ENCODE results near the gene UBE2L3.
"Not testable (repeated sequence)": the region's sequence is repeated elsewhere in the genome, so short reads cannot be mapped to it uniquely, and the experiment has no call there.

UBE2L3 gene

GRCh38 chr22:21603973-21604372, 36.5 kb downstream of the UBE2L3 start:
- no peak overlapping the region for H3K4me3 ChIP-seq (ENCODE audit: low read depth, low read length, poor library complexity, severe bottlenecking)
- H2AFZ ChIP-seq (ENCODE audit: low read length) = no peak overlapping the region
- no peak overlapping the region for H3K4me2 ChIP-seq (ENCODE audit: low read length)
- TF ChIP-seq CTCF (IDR thresholded peaks at IDR 0.05; ENCODE audit: low read length) (no peak), EZH2 (IDR thresholded peaks at IDR 0.05; ENCODE audit: borderline replicate concordance, low read length) (no peak)
- H3K9me2 ChIP-seq (ENCODE audit: low read depth, low read length) = no peaks in the 10 kb centered on the region
- no peaks in the 10 kb centered on the region for H4K20me1 ChIP-seq (ENCODE audit: insufficient read depth, low read length)
- no peak overlapping the region for H3K9ac ChIP-seq (ENCODE audit: low read length)
- no peaks in the 10 kb centered on the region for H3K9me3 ChIP-seq (ENCODE audit: low read length)
- peaks cover 24% of the 10 kb centered on the region; the same call in 1 of the 2 replicates for H3K36me3 ChIP-seq (ENCODE audit: insufficient read depth, low read length)
- no peak overlapping the region for H3K27ac ChIP-seq (ENCODE audit: low read depth, low read length, poor library complexity, severe bottlenecking)
- H3F3A ChIP-seq (ENCODE audit: insufficient read depth, low read length) = no peaks in the 10 kb centered on the region
- no peaks in the 10 kb centered on the region for H3K27me3 ChIP-seq (ENCODE audit: insufficient read depth, low read length)
- H3K79me2 ChIP-seq (ENCODE audit: insufficient read depth, low read length) = peaks cover 49% of the 10 kb centered on the region
- H3K4me1 ChIP-seq (ENCODE audit: insufficient read depth, low read length, severe bottlenecking) = no peaks in the 10 kb centered on the region

GRCh38 chr22:21605887-21606564, 38.5 kb downstream of the UBE2L3 start:
- Histone ChIP-seq H3K27ac (ENCODE audit: low read depth, low read length, poor library complexity, severe bottlenecking) (no peak overlapping the region), H3K4me3 (ENCODE audit: low read depth, low read length, poor library complexity, severe bottlenecking) (no peak overlapping the region), H3K9me2 (ENCODE audit: low read depth, low read length) (no peaks in the 10 kb centered on the region), H3K4me1 (ENCODE audit: insufficient read depth, low read length, severe bottlenecking) (no peaks in the 10 kb centered on the region), H3K9ac (ENCODE audit: low read length) (no peak overlapping the region), H3K36me3 (ENCODE audit: insufficient read depth, low read length) (peaks cover 36% of the 10 kb centered on the region), H3K79me2 (ENCODE audit: insufficient read depth, low read length) (peaks cover 31% of the 10 kb centered on the region), H3K9me3 (ENCODE audit: low read length) (no peaks in the 10 kb centered on the region), H3K4me2 (ENCODE audit: low read length) (no peak overlapping the region), H2AFZ (ENCODE audit: low read length) (no peak overlapping the region), H3F3A (ENCODE audit: insufficient read depth, low read length) (no peaks in the 10 kb centered on the region), H3K27me3 (ENCODE audit: insufficient read depth, low read length) (no peaks in the 10 kb centered on the region), H4K20me1 (ENCODE audit: insufficient read depth, low read length) (no peaks in the 10 kb centered on the region)
- TF ChIP-seq CTCF (IDR thresholded peaks at IDR 0.05; ENCODE audit: low read length) (no peak), EZH2 (IDR thresholded peaks at IDR 0.05; ENCODE audit: borderline replicate concordance, low read length) (no peak)

- no peaks in the 10 kb centered on the region for H3K4me1 ChIP-seq (ENCODE audit: insufficient read depth, low read length, severe bottlenecking)
- TF ChIP-seq EZH2 (IDR thresholded peaks at IDR 0.05; ENCODE audit: borderline replicate concordance, low read length) = no peak
- TF ChIP-seq CTCF (IDR thresholded peaks at IDR 0.05; ENCODE audit: low read length) = no peak
- no peaks in the 10 kb centered on the region for H3K27me3 ChIP-seq (ENCODE audit: insufficient read depth, low read length)
- H2AFZ ChIP-seq (ENCODE audit: low read length) = no peak overlapping the region
- no peak overlapping the region for H3K4me3 ChIP-seq (ENCODE audit: low read depth, low read length, poor library complexity, severe bottlenecking)
- no peaks in the 10 kb centered on the region for H4K20me1 ChIP-seq (ENCODE audit: insufficient read depth, low read length)
- H3K36me3 ChIP-seq (ENCODE audit: insufficient read depth, low read length) = peaks cover 44% of the 10 kb centered on the region
- no peaks in the 10 kb centered on the region for H3K9me2 ChIP-seq (ENCODE audit: low read depth, low read length)
- no peak overlapping the region for H3K4me2 ChIP-seq (ENCODE audit: low read length)
- no peak overlapping the region for H3K9ac ChIP-seq (ENCODE audit: low read length)
- H3K79me2 ChIP-seq (ENCODE audit: insufficient read depth, low read length) = peaks cover 28% of the 10 kb centered on the region
- no peaks in the 10 kb centered on the region for H3K9me3 ChIP-seq (ENCODE audit: low read length)
- H3F3A ChIP-seq (ENCODE audit: insufficient read depth, low read length) = no peaks in the 10 kb centered on the region
- H3K27ac ChIP-seq (ENCODE audit: low read depth, low read length, poor library complexity, severe bottlenecking) = no peak overlapping the region
Observed at GRCh38 chr22:21606775-21607174, 39.3 kb downstream of the UBE2L3 start.

GRCh38 chr22:21609556-21610157, 42.1 kb downstream of the UBE2L3 start:
- H3K4me2 ChIP-seq (ENCODE audit: low read length); H4K20me1 ChIP-seq (ENCODE audit: insufficient read depth, low read length); H3K4me1 ChIP-seq (ENCODE audit: insufficient read depth, low read length, severe bottlenecking); H3K9me3 ChIP-seq (ENCODE audit: low read length); H2AFZ ChIP-seq (ENCODE audit: low read length); H3K9me2 ChIP-seq (ENCODE audit: low read depth, low read length); H3K9ac ChIP-seq (ENCODE audit: low read length); H3K4me3 ChIP-seq (ENCODE audit: low read depth, low read length, poor library complexity, severe bottlenecking); H3F3A ChIP-seq (ENCODE audit: insufficient read depth, low read length); H3K27ac ChIP-seq (ENCODE audit: low read depth, low read length, poor library complexity, severe bottlenecking); H3K27me3 ChIP-seq (ENCODE audit: insufficient read depth, low read length): not testable (repeated sequence)
- H3K79me2 ChIP-seq (ENCODE audit: insufficient read depth, low read length) = peaks cover 11% of the 10 kb centered on the region; the same call in 1 of the 2 replicates
- peaks cover 59% of the 10 kb centered on the region for H3K36me3 ChIP-seq (ENCODE audit: insufficient read depth, low read length)

All from OCI-LY1 (cell line).